Rectal smooth muscle tissue (tissue), 1 donor: ENCODE results near the gene CNOT1.

ENCODE experiments used
- H3K27ac ChIP-seq: one replicate; pipeline ENCODE4 v1.7.0; 2013; ENCODE audit warnings: low read depth, low read length, inconsistent platforms
- H3K27me3 ChIP-seq: one replicate; pipeline ENCODE4 v1.7.0; 2013; ENCODE audit warnings: low read length; ENCODE audit not compliant: control insufficient read depth, insufficient read depth
- H3K36me3 ChIP-seq: one replicate; pipeline ENCODE4 v1.7.0; 2013; ENCODE audit warnings: low read length; ENCODE audit not compliant: control insufficient read depth, insufficient read depth
- H3K4me1 ChIP-seq: one replicate; pipeline ENCODE4 v1.7.0; 2013; ENCODE audit warnings: low read length; ENCODE audit not compliant: control insufficient read depth, insufficient read depth
- H3K4me3 ChIP-seq: one replicate; pipeline ENCODE4 v1.7.0; 2013; ENCODE audit warnings: low read length
- H3K9ac ChIP-seq: one replicate; pipeline ENCODE4 v1.7.0; 2013; ENCODE audit warnings: low read length

CNOT1 gene

GRCh38 chr16:58556678-58557077, 72.9 kb downstream of the CNOT1 start:
- H3K4me1 ChIP-seq: peaks cover 1% of the 10 kb centered on the region
- H3K27ac ChIP-seq: no peak overlapping the region
- H3K27me3 ChIP-seq: no peaks in the 10 kb centered on the region
- no peak overlapping the region for H3K4me3 ChIP-seq
- H3K9ac ChIP-seq: no peak overlapping the region
- H3K36me3 ChIP-seq: peaks cover 35% of the 10 kb centered on the region

GRCh38 chr16:58551496-58551895, 78.1 kb downstream of the CNOT1 start:
- H3K36me3 ChIP-seq: peaks cover 41% of the 10 kb centered on the region
- H3K27me3 ChIP-seq: no peaks in the 10 kb centered on the region
- H3K4me1 ChIP-seq: peaks cover 18% of the 10 kb centered on the region
- no peak overlapping the region for H3K4me3 ChIP-seq
- H3K9ac ChIP-seq: no peak overlapping the region
- peak overlapping the region; percentile 10 for H3K27ac ChIP-seq

- Histone ChIP-seq H3K4me1 (peaks cover 18% of the 10 kb centered on the region), H3K27me3 (no peaks in the 10 kb centered on the region), H3K36me3 (peaks cover 46% of the 10 kb centered on the region), H3K9ac (no peak overlapping the region), H3K4me3 (no peak overlapping the region), H3K27ac (no peak overlapping the region)
Observed at GRCh38 chr16:58548378-58548777, 81.2 kb downstream of the CNOT1 start.

- H3K9ac ChIP-seq: no peak overlapping the region
- peaks cover 62% of the 10 kb centered on the region for H3K36me3 ChIP-seq
- H3K27ac ChIP-seq: no peak overlapping the region
Observed at GRCh38 chr16:58543685-58544084, 85.9 kb downstream of the CNOT1 start.

GRCh38 chr16:58542291-58542690, 87.3 kb downstream of the CNOT1 start:
- Histone ChIP-seq H3K9ac (no peak overlapping the region), H3K4me1 (peaks cover 1% of the 10 kb centered on the region), H3K27me3 (no peaks in the 10 kb centered on the region), H3K4me3 (no peak overlapping the region), H3K27ac (no peak overlapping the region), H3K36me3 (peaks cover 71% of the 10 kb centered on the region)

More at GRCh38 chr16:58543685-58544084, 85.9 kb downstream of the CNOT1 start:
- H3K27me3 ChIP-seq: no peaks in the 10 kb centered on the region
- no peak overlapping the region for H3K4me3 ChIP-seq
- peaks cover 11% of the 10 kb centered on the region for H3K4me1 ChIP-seq

GRCh38 chr16:58541711-58542110, 87.9 kb downstream of the CNOT1 start:
- H3K4me3 ChIP-seq: no peak overlapping the region
- H3K9ac ChIP-seq: no peak overlapping the region
- H3K27me3 ChIP-seq: no peaks in the 10 kb centered on the region
- no peaks in the 10 kb centered on the region for H3K4me1 ChIP-seq
- no peak overlapping the region for H3K27ac ChIP-seq
- H3K36me3 ChIP-seq: peaks cover 71% of the 10 kb centered on the region

GRCh38 chr16:58537124-58537906, 92.3 kb downstream of the CNOT1 start:
- Histone ChIP-seq H3K9ac (no peak overlapping the region), H3K27me3 (no peaks in the 10 kb centered on the region), H3K36me3 (peaks cover 46% of the 10 kb centered on the region), H3K27ac (no peak overlapping the region), H3K4me1 (no peaks in the 10 kb centered on the region), H3K4me3 (no peak overlapping the region)

GRCh38 chr16:58536278-58536677, 93.3 kb downstream of the CNOT1 start:
- Histone ChIP-seq H3K4me3 (no peak overlapping the region), H3K27me3 (no peaks in the 10 kb centered on the region), H3K4me1 (no peaks in the 10 kb centered on the region), H3K27ac (no peak overlapping the region), H3K9ac (no peak overlapping the region), H3K36me3 (peaks cover 42% of the 10 kb centered on the region)

GRCh38 chr16:58535100-58535499, 94.5 kb downstream of the CNOT1 start:
- H3K9ac ChIP-seq: no peak overlapping the region
- no peaks in the 10 kb centered on the region for H3K27me3 ChIP-seq
- H3K4me1 ChIP-seq: no peaks in the 10 kb centered on the region
- no peak overlapping the region for H3K27ac ChIP-seq
- H3K36me3 ChIP-seq: peaks cover 44% of the 10 kb centered on the region
- H3K4me3 ChIP-seq: no peak overlapping the region

- H3K4me3 ChIP-seq: no peak overlapping the region
- no peaks in the 10 kb centered on the region for H3K4me1 ChIP-seq
- H3K9ac ChIP-seq: no peak overlapping the region
- H3K27me3 ChIP-seq: no peaks in the 10 kb centered on the region
- no peak overlapping the region for H3K27ac ChIP-seq
- peaks cover 44% of the 10 kb centered on the region for H3K36me3 ChIP-seq
Observed at GRCh38 chr16:58533751-58534470, 95.7 kb downstream of the CNOT1 start.

GRCh38 chr16:58532414-58532813, 97.2 kb downstream of the CNOT1 start:
- H3K4me1 ChIP-seq: no peaks in the 10 kb centered on the region
- peaks cover 39% of the 10 kb centered on the region for H3K36me3 ChIP-seq
- no peak overlapping the region for H3K9ac ChIP-seq

GRCh38 chr16:58530179-58530578, 99.4 kb downstream of the CNOT1 start:
- Histone ChIP-seq H3K9ac (no peak overlapping the region), H3K27me3 (no peaks in the 10 kb centered on the region), H3K4me3 (no peak overlapping the region), H3K4me1 (no peaks in the 10 kb centered on the region), H3K27ac (no peak overlapping the region), H3K36me3 (peaks cover 42% of the 10 kb centered on the region)

More at GRCh38 chr16:58532414-58532813, 97.2 kb downstream of the CNOT1 start:
- no peak overlapping the region for H3K4me3 ChIP-seq
- H3K27ac ChIP-seq: no peak overlapping the region
- H3K27me3 ChIP-seq: no peaks in the 10 kb centered on the region
